ENCODE measurements around the gene FER. TPM values are rescaled to one million over a fixed set of nuclear protein-coding genes. Genes with fewer than 3 reads are reported as not detected.

FER gene
- total and polyA plus RNA-seq, 9 of the 15 experiments (the other 6 are each of a cell fraction or from before 2014, with no cell fraction given), result 6.7 to 18.2 (median 8.9) TPM

- TF ChIP-seq NCOA4 (IDR thresholded peaks at IDR 0.05; ENCODE audit: partially characterized antibody), result no peak
- TF ChIP-seq HLTF (IDR thresholded peaks at IDR 0.05), result peak; percentile 82; the same call in 1 of the 2 replicates
- no peak for TF ChIP-seq RFX7 (CRISPR knock-in tag; IDR thresholded peaks at IDR 0.05)
- TF ChIP-seq JUND (IDR thresholded peaks at IDR 0.05; ENCODE audit: borderline replicate concordance, low read depth, low read length), result peak; percentile 58; the same call in 1 of the 2 replicates
- TF ChIP-seq JUND (tag; IDR thresholded peaks at IDR 0.05; ENCODE audit: borderline replicate concordance, low read depth, low read length), result no peak; the same call in 2 of the 3 replicates
- peak; percentile 43; the same call in 1 of the 2 replicates for TF ChIP-seq CREB1 (IDR thresholded peaks at IDR 0.05)
- TF ChIP-seq CREB1 (CRISPR knock-in tag; IDR thresholded peaks at IDR 0.05), result peak; percentile 57; the same call in 1 of the 2 replicates
- no peak for TF ChIP-seq DMBX1 (CRISPR knock-in tag; IDR thresholded peaks at IDR 0.05; ENCODE audit: borderline replicate concordance)
- TF ChIP-seq THAP12 (CRISPR knock-in tag; IDR thresholded peaks at IDR 0.05), result peak; percentile 100
- TF ChIP-seq SMARCA5 (IDR thresholded peaks at IDR 0.05), result no peak; the same call in 1 of the 2 replicates
- no peak for TF ChIP-seq HNRNPL (IDR thresholded peaks at IDR 0.05; ENCODE audit: low read depth, low read length)
- TF ChIP-seq MBD2 (IDR thresholded peaks at IDR 0.05; ENCODE audit: borderline replicate concordance, low read depth), result peak; percentile 72
- no peak; the same call in 1 of the 2 replicates for TF ChIP-seq HCFC1 (IDR thresholded peaks at IDR 0.05; ENCODE audit: low read depth, low read length)
- peak; percentile 73 for TF ChIP-seq CHAMP1 (IDR thresholded peaks at IDR 0.05)
- no peak for TF ChIP-seq CLOCK (CRISPR knock-in tag; IDR thresholded peaks at IDR 0.05; ENCODE audit: borderline replicate concordance)
- TF ChIP-seq FIP1L1 (IDR thresholded peaks at IDR 0.05; ENCODE audit: low read depth, low read length, poor library complexity, severe bottlenecking), result peak; percentile 69
- TF ChIP-seq ZNF124 (CRISPR knock-in tag; IDR thresholded peaks at IDR 0.05), result no peak; the same call in 1 of the 2 replicates
- no peak for TF ChIP-seq RFX1 (IDR thresholded peaks at IDR 0.05)
- TF ChIP-seq MCM3 (IDR thresholded peaks at IDR 0.05), result no peak
- TF ChIP-seq NR3C1 (CRISPR knock-in tag; IDR thresholded peaks at IDR 0.05), result peak; percentile 84; the same call in 1 of the 2 replicates
- TF ChIP-seq NFE2 (IDR thresholded peaks at IDR 0.05; ENCODE audit: low read depth), result no peak
Observed at GRCh38 chr5:108727651-108728565, 19.8 kb upstream of the FER start (continued).
